VCaP (cell line): ENCODE results near the gene PRR20E.

Source experiments
- H3K27ac ChIP-seq: fragments of 450-650 bp; 2 replicates; pipeline ENCODE4 v1.5.1; 2017
- CTCF ChIP-seq: fragments of 450-650 bp; conservative IDR thresholded peaks from 2 replicates; pipeline ENCODE4 v1.5.1; 2017; ENCODE audit warnings: mild to moderate bottlenecking, moderate library complexity

The PRR20E gene

GRCh38 chr13:57191667-57192066, 24.7 kb downstream of the PRR20E start:
- no peak overlapping the region for H3K27ac ChIP-seq
- no peak for TF ChIP-seq CTCF

GRCh38 chr13:57212989-57213388, 46.0 kb downstream of the PRR20E start:
- no peak for TF ChIP-seq CTCF
- H3K27ac ChIP-seq: no peak overlapping the region
